Peyer's patch (tissue), 4 donors: Measurements from ENCODE around the gene SFT2D3. TPM values are rescaled to one million over a fixed set of nuclear protein-coding genes. Genes with fewer than 3 reads are reported as not detected.

ENCODE experiments used
- DNase-seq, 3 donors: peaks; one replicate each; pipeline ENCODE4 v3.0.0-alpha.2; 2017 to 2019
- H3K27ac ChIP-seq, 4 donors: fragments of 200-600 bp; sonication (generic); one replicate each; pipeline ENCODE4 v1.5.1; 2016 to 2019
- H3K27me3 ChIP-seq, 2 donors: fragments of 200-600 bp; sonication (generic); one replicate each; pipeline ENCODE4 v1.5.1; 2019
- H3K36me3 ChIP-seq, 3 donors: fragments of 200-600 bp; sonication (generic); one replicate each; pipeline ENCODE4 v1.5.1; 2016 to 2019
- H3K4me1 ChIP-seq, 4 donors: fragments of 200-600 bp; sonication (generic); one replicate each; pipeline ENCODE4 v1.5.1; 2016 to 2019
- H3K4me3 ChIP-seq, 4 donors: fragments of 200-600 bp; sonication (generic); 1 replicate in 3 of 4; 2 replicates in 1 of 4; pipeline ENCODE4 v1.5.1; 2016 to 2019; ENCODE audit warnings: mild to moderate bottlenecking in 1 of 4
- H3K9me3 ChIP-seq, 4 donors: fragments of 200-600 bp; sonication (generic); one replicate each; pipeline ENCODE4 v1.5.1; 2016 to 2019; ENCODE audit warnings: mild to moderate bottlenecking in 1 of 4
- CTCF ChIP-seq, 6 experiments: fragments of 450-650 bp in 4 of 6; fragments of 200-600 bp in 2 of 6; sonication (generic) in 1 of 6; IDR thresholded peaks; one replicate each; pipeline ENCODE4 v1.5.1; 2017 to 2019; ENCODE audit warnings: antibody characterized with exemption in 6 of 6, mild to moderate bottlenecking in 3 of 6, moderate library complexity in 1 of 6
- POLR2A ChIP-seq, 2 donors: fragments of 450-650 bp; IDR thresholded peaks; one replicate each; pipeline ENCODE4 v1.5.1; 2017; ENCODE audit warnings: antibody characterized with exemption in 2 of 2, mild to moderate bottlenecking in 2 of 2, moderate library complexity in 2 of 2
- total RNA-seq, 4 donors: library from RNA; depleted of rRNA; stranded (reverse); fragments of >200 nt; gene quantifications; one replicate each; pipeline ENCODE4 v1.1.0, GENCODE V29; 2016

The SFT2D3 gene
- total RNA-seq, 4 donors from 2014 or later = 5.8 to 12.4 (median 8.8) TPM

- no peak overlapping the region for H3K4me3 ChIP-seq
- peak in 1 of 3 donors; percentile 30 for DNase-seq
Measured at GRCh38 chr2:127658641-127659407, 42.5 kb upstream of the SFT2D3 start.

DNA sequence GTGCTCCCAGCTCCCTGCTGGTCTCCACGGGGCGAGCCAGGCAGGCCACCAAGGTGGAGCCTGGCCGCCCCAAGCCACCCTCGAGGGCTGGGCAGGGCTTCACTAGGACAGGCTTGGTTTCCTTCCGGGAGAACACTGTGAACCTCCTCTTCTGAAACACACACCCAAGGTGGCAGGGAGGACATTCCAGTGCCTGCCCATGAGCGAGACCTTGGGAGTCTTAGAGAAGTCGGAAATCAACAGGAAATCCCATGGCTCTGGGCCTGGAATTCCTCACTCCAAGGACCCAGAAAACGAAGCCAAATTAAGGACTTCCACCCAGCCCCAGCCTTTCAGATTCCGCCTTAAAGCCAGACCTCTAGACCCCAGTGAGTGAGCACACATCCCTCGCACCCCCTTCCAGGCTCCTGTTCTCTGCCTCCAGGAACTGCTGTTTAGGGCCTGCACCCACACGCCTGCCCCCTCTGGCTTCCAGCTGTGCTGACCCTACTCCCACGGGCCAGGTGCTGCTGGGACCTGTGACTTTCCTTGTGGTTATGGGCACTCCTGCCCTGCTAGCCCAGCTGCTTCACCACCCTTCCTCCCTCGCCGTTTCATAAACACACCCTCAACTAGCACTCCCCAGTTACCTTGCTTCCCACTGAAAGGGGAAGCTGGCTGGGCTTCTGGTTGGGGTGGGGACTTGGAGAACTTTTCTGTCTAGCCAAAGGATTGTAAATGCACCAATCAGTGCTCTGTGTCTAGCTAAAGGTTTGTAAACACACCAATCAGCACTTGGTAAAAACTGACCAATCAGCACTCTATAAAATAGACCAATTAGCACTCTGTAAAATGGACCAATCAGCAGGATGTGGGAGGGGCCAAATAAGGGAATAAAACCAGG, 41.6 kb upstream of the SFT2D3 start:
- no peak overlapping the region for H3K4me3 ChIP-seq

More at GRCh38 chr2:127658641-127659407, 42.5 kb upstream of the SFT2D3 start:
- H3K27ac ChIP-seq = peak overlapping the region in 3 of 4 donors; percentile 32 to 85 (median 55)
- no peak for TF ChIP-seq CTCF (IDR thresholded peaks at IDR 0.05)
- TF ChIP-seq POLR2A (IDR thresholded peaks at IDR 0.05) = no peak
- H3K36me3 ChIP-seq = peaks cover 0 to 7% (median 0%) of the 10 kb centered on the region in 3 donors
- H3K4me1 ChIP-seq = peaks cover 0 to 26% (median 0%) of the 10 kb centered on the region in 4 donors
- H3K27me3 ChIP-seq = no peaks in the 10 kb centered on the region
- H3K9me3 ChIP-seq = no peaks in the 10 kb centered on the region

DNA sequence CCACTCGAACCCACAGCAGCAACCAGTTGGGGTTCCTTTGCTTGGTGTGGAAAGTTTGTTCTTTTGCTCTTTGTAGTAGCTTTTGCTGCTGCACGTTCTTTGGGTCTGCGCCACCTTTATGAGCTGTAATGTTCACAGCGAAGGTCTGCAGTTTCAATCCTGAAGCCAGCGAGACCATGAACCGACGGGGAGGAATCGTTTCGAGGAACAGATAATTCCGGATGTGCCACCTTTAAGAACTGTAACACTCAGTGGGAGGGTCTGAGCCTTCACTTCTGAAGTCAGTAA, 41.1 kb upstream of the SFT2D3 start:
- Histone ChIP-seq H3K4me1 (peaks cover 0 to 30% (median 0%) of the 10 kb centered on the region in 4 donors), H3K36me3 (no peaks in the 10 kb centered on the region), H3K4me3 (no peak overlapping the region), H3K27me3 (no peaks in the 10 kb centered on the region), H3K9me3 (no peaks in the 10 kb centered on the region), H3K27ac (peak overlapping the region in 2 of 4 donors; percentile 55 to 85)
- DNase-seq = no peak
- no peak for TF ChIP-seq CTCF (IDR thresholded peaks at IDR 0.05)
- no peak for TF ChIP-seq POLR2A (IDR thresholded peaks at IDR 0.05)

More for the DNA sequence above, 41.6 kb upstream of the SFT2D3 start:
- Histone ChIP-seq H3K36me3 (peaks cover 0 to 1% (median 0%) of the 10 kb centered on the region in 3 donors), H3K27me3 (no peaks in the 10 kb centered on the region), H3K27ac (peak overlapping the region in 2 of 4 donors; percentile 55 to 85), H3K4me1 (peaks cover 0 to 30% (median 0%) of the 10 kb centered on the region in 4 donors), H3K9me3 (no peaks in the 10 kb centered on the region)
- TF ChIP-seq CTCF (IDR thresholded peaks at IDR 0.05) (no peak), POLR2A (IDR thresholded peaks at IDR 0.05) (no peak)
- DNase-seq = peak in 1 of 3 donors; percentile 40

- peak overlapping the region in 3 of 4 donors; percentile 4 to 85 (median 55) for H3K27ac ChIP-seq
- no peaks in the 10 kb centered on the region for H3K27me3 ChIP-seq
- TF ChIP-seq CTCF (IDR thresholded peaks at IDR 0.05) (no peak), POLR2A (IDR thresholded peaks at IDR 0.05) (no peak)
- H3K36me3 ChIP-seq = no peaks in the 10 kb centered on the region
- peaks cover 0 to 30% (median 0%) of the 10 kb centered on the region in 4 donors for H3K4me1 ChIP-seq
- peak in 1 of 3 donors; percentile 34 for DNase-seq
- H3K9me3 ChIP-seq = no peaks in the 10 kb centered on the region
- no peak overlapping the region for H3K4me3 ChIP-seq
Measured at GRCh38 chr2:127661072-127661649, 40.1 kb upstream of the SFT2D3 start.

- peak in 2 of 3 donors; percentile 43 to 50 for DNase-seq
- peak overlapping the region in 3 of 4 donors; percentile 4 to 85 (median 55) for H3K27ac ChIP-seq
- TF ChIP-seq CTCF (IDR thresholded peaks at IDR 0.05) (no peak), POLR2A (IDR thresholded peaks at IDR 0.05) (no peak)
- no peaks in the 10 kb centered on the region for H3K9me3 ChIP-seq
- no peak overlapping the region for H3K4me3 ChIP-seq
- no peaks in the 10 kb centered on the region for H3K36me3 ChIP-seq
- H3K4me1 ChIP-seq = peaks cover 0 to 30% (median 0%) of the 10 kb centered on the region in 4 donors
- no peaks in the 10 kb centered on the region for H3K27me3 ChIP-seq
Measured at GRCh38 chr2:127661949-127662510, 39.3 kb upstream of the SFT2D3 start.
